Activated CD4-positive, alpha-beta T cell treated with anti-CD3 and anti-CD28 coated beads for 36 hours (primary cell): ENCODE results near the gene TECPR1. TPM values are rescaled to one million over a fixed set of nuclear protein-coding genes. Genes with fewer than 3 reads are reported as not detected.

ENCODE experiments used
- ATAC-seq: fragments of 200-7000 bp; cut with Tn5 transposase; one replicate; pipeline ENCODE4 v1.10.0; 2021; ENCODE audit warnings: mild to moderate bottlenecking, moderate library complexity
- CTCF ChIA-PET: fragments of 350-600 bp; sonication (Branson Sonifier 250); formaldehyde crosslinking; loops from one replicate; lab custom pipeline; 2021; ENCODE audit warnings: antibody characterized with exemption; lab: Charles Lee
- POLR2A ChIA-PET: fragments of 350-600 bp; sonication (Branson Sonifier 250); formaldehyde crosslinking; loops from one replicate; lab custom pipeline; 2021; ENCODE audit warnings: antibody characterized with exemption, inconsistent platforms; lab: Charles Lee
- DNase-seq: peaks from one replicate; pipeline ENCODE4 v3.0.0-alpha.2; 2020
- H3K27ac Mint-ChIP-seq: one replicate; pipeline ENCODE4 v1.8.0; 2021; ENCODE audit warnings: mixed read lengths
- H3K27me3 Mint-ChIP-seq: one replicate; pipeline ENCODE4 v1.8.0; 2021; ENCODE audit warnings: mixed read lengths
- H3K36me3 Mint-ChIP-seq: one replicate; pipeline ENCODE4 v1.8.0; 2021; ENCODE audit warnings: low read depth, mixed read lengths
- H3K4me1 Mint-ChIP-seq: one replicate; pipeline ENCODE4 v1.8.0; 2021; ENCODE audit warnings: mixed read lengths
- H3K4me3 Mint-ChIP-seq: one replicate; pipeline ENCODE4 v1.8.0; 2021; ENCODE audit warnings: mild to moderate bottlenecking, moderate library complexity, mixed read lengths
- H3K9me3 Mint-ChIP-seq: one replicate; pipeline ENCODE4 v1.8.0; 2021; ENCODE audit warnings: low read depth, mixed read lengths
- intact Hi-C, 2 experiments: fragments of 100-400 bp; cut with DNase I in 1 of 2; cut with micrococcal nuclease in 1 of 2; formaldehyde crosslinking; loops; one replicate each; pipeline versions ENCODE4 v1.14.2 to v1.15.1; 2022 to 2024; cut with DNase I, micrococcal nuclease
- total RNA-seq, 2 experiments: library from RNA; stranded (reverse); gene quantifications; one replicate each; pipeline ENCODE4 v1.2.3, GENCODE V29; 2021

Gene TECPR1
- total RNA-seq, 2 experiments from 2014 or later = 21.8 to 26.5 TPM

- CTCF ChIA-PET = interaction anchor here (0.6 kb wide), 1 partner anchor 39 kb away, joined by 3 read pairs; no protein-coding TSS in a partner anchor
- H3K4me1 Mint-ChIP-seq = peaks cover 45% of the 10 kb centered on the region
- no peak for DNase-seq
- peaks cover 30% of the 10 kb centered on the region for H3K36me3 Mint-ChIP-seq
- H3K27ac Mint-ChIP-seq = no peak overlapping the region
- no peak for ATAC-seq
- H3K27me3 Mint-ChIP-seq = no peaks in the 10 kb centered on the region
- POLR2A ChIA-PET = no interaction called here
- intact Hi-C loops = no loop called here
- H3K9me3 Mint-ChIP-seq = no peaks in the 10 kb centered on the region
- no peak overlapping the region for H3K4me3 Mint-ChIP-seq
Observed at GRCh38 chr7:98205162-98205845, 46.7 kb downstream of the TECPR1 start.

DNA sequence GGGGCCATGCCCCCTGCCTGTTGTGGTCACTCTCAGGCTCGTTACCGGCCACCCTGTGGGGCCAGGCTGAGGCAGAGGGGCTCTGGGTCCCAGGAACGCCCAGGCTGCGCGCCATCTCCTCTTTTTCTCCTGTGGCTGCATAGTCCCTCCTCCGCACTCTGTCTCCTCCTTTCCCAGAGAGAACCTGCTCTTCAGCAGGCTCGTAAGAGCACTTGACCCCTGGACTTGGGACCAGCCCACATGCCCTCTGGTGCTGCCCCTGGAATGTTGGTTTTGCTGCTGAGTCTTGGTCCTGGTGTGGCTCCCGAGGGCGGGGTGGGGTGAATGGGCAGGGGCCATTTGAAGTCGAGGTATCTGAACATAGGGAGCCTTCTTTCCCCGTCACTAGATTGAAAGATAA is 47.4 kb downstream of the TECPR1 start:
- CTCF ChIA-PET = no interaction called here
- no peak overlapping the region for H3K27ac Mint-ChIP-seq

DNA sequence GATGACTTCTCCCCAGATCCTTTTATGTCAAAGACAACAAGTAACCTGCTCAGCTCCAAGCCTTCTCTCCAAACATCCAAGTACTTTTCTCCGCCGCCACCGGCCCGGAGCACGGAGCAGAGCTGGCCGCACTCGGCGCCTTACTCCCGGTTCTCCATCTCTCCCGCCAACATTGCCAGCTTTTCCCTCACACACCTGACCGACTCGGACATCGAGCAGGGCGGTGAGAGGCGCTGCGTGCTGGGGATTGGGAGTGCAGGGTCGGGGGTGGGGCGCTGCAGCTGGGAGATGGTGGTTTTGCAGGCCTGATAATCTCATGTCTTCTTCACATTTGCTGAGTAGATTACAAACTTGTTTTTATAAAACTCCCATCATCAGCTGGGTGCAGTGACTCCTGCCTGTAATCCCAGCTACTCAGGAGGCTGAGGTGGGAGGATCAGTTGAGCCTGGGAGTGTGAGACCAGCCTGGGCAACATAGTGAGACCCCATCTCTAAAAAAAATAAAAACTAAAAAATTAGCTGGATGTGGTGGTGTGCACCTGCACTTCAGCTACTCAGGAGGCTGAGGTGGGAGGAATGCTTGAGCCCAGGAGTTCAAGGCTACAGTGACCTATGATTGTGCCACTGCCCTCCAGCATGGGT is 47.9 kb downstream of the TECPR1 start:
- Mint-ChIP-seq H3K9me3 (peaks cover 4% of the 10 kb centered on the region), H3K27me3 (no peaks in the 10 kb centered on the region), H3K27ac (no peak overlapping the region), H3K36me3 (peaks cover 38% of the 10 kb centered on the region), H3K4me3 (no peak overlapping the region), H3K4me1 (peaks cover 53% of the 10 kb centered on the region)
- POLR2A ChIA-PET = no interaction called here
- intact Hi-C loops = loop anchor here (2.0 to 5.0 kb wide), 3 partner anchors 47 to 78 kb away; partner anchors contain the start of gene BRI3 (in 1 of the 2)
- no peak for DNase-seq
- ATAC-seq = no peak
- CTCF ChIA-PET = no interaction called here

More for the DNA sequence above, 47.4 kb downstream of the TECPR1 start:
- no peak for DNase-seq
- ATAC-seq = no peak
- intact Hi-C loops = loop anchor here in 1 of 2 experiments (5.0 kb wide), 2 partner anchors 72 to 78 kb away; partner anchors contain the start of gene BRI3
- POLR2A ChIA-PET = no interaction called here
- peaks cover 34% of the 10 kb centered on the region for H3K36me3 Mint-ChIP-seq
- peaks cover 49% of the 10 kb centered on the region for H3K4me1 Mint-ChIP-seq
- no peaks in the 10 kb centered on the region for H3K27me3 Mint-ChIP-seq
- no peak overlapping the region for H3K4me3 Mint-ChIP-seq
- H3K9me3 Mint-ChIP-seq = peaks cover 2% of the 10 kb centered on the region

DNA sequence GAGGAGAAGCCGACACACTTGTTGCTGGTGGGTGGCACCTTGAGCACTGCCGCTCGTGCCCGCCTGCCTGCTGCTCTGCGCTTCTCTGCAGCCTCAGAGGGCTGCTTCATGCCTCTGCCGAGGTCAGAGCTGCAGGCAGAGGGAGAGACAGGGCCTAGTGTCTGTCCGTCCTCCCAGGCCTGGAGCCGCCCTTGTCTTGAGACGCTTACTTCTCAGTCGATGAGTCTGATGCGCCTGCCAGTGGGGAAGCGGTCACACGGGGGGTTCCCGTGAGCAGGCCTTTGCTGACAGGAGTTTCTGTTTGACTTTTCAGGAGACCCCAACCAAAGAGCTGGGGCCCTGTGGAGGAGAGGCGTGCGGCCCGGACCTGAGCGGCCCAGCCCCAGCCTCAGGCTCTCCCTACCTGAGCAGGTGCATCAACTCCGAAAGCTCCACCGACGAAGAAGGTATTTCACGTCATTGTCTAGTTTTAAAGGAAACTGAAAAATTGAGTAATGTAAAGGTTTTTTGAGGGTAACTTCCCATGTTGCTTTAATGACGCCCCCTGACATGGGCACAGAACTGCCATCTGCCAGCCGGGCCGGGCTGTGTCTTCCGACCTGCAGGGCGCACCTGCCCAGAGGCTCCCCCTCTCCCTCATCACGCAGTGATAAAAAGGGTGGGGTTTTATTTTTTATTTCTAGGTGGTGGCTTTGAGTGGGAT is 48.6 kb downstream of the TECPR1 start:
- Mint-ChIP-seq H3K9me3 (peaks cover 6% of the 10 kb centered on the region), H3K27me3 (no peaks in the 10 kb centered on the region), H3K4me3 (no peak overlapping the region), H3K27ac (peak overlapping the region; percentile 88), H3K4me1 (peaks cover 55% of the 10 kb centered on the region), H3K36me3 (peaks cover 41% of the 10 kb centered on the region)
- ATAC-seq = no peak
- DNase-seq = peak; percentile 30
- ChIA-PET POLR2A (no interaction called here), CTCF (interaction anchor here (1.0 kb wide), 1 partner anchor 179 kb away, joined by 3 read pairs; no protein-coding TSS in a partner anchor)
- intact Hi-C loops = loop anchor here (2.0 to 5.0 kb wide), 3 partner anchors 47 to 79 kb away; partner anchors contain the start of gene BRI3 (in 1 of the 2)

- intact Hi-C loops = loop anchor here (1.0 to 5.0 kb wide), 4 partner anchors 48 to 80 kb away; partner anchors contain the start of gene BRI3 (in 1 of the 2)
- Mint-ChIP-seq H3K27me3 (no peaks in the 10 kb centered on the region), H3K9me3 (peaks cover 6% of the 10 kb centered on the region), H3K4me3 (peak overlapping the region; percentile 46), H3K4me1 (peaks cover 55% of the 10 kb centered on the region), H3K27ac (peak overlapping the region; percentile 88), H3K36me3 (peaks cover 44% of the 10 kb centered on the region)
- peak; percentile 91 for ATAC-seq
- ChIA-PET POLR2A (interaction anchor here (0.5 kb wide), 1 partner anchor 58 kb away, joined by 3 read pairs; no protein-coding TSS in a partner anchor), CTCF (interaction anchor here (0.7 to 1.6 kb wide), 6 partner anchors 32 to 181 kb away, joined by 3 to 5 read pairs (median 3); no protein-coding TSS in a partner anchor)
- DNase-seq = peak; percentile 84
Observed at GRCh38 chr7:98202367-98203195, 49.5 kb downstream of the TECPR1 start.

- Mint-ChIP-seq H3K9me3 (peaks cover 6% of the 10 kb centered on the region), H3K36me3 (peaks cover 31% of the 10 kb centered on the region), H3K4me3 (no peak overlapping the region), H3K4me1 (peaks cover 58% of the 10 kb centered on the region), H3K27ac (peak overlapping the region; percentile 52), H3K27me3 (no peaks in the 10 kb centered on the region)
- ChIA-PET CTCF (no interaction called here), POLR2A (no interaction called here)
- DNase-seq = no peak
- peak; percentile 38 for ATAC-seq
- intact Hi-C loops = loop anchor here in 1 of 2 experiments (5.0 kb wide), 2 partner anchors 68 to 82 kb away; partner anchors contain the start of gene BRI3
Observed at GRCh38 chr7:98200364-98200763, 51.7 kb downstream of the TECPR1 start.

DNA sequence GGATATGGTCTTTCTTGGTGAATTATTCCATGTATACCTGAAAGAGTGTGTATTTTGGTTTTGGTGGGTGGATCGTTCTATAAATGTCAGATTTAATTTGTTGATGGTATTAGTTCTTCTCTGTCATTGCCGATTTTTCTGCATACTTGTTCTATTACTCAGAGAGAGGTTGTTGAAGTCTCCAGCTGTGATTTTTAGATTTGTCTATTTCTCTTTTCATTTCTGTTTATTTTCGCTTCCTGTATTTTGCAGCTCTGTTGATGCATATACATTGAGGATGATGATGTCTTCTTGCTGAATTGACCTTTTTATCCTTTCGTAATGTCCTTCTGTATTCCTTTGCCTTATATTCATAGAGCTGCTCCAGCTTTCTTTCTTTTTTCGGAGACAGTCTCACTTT is 52.9 kb downstream of the TECPR1 start:
- ATAC-seq (no peak), DNase-seq (no peak)
- intact Hi-C loops = no loop called here
- Mint-ChIP-seq H3K27me3 (no peaks in the 10 kb centered on the region), H3K9me3 (peaks cover 6% of the 10 kb centered on the region), H3K4me3 (no peak overlapping the region), H3K4me1 (peaks cover 50% of the 10 kb centered on the region), H3K36me3 (peaks cover 26% of the 10 kb centered on the region), H3K27ac (no peak overlapping the region)
- ChIA-PET CTCF (interaction anchor here (0.9 kb wide), 1 partner anchor 31 kb away, joined by 3 read pairs; no protein-coding TSS in a partner anchor), POLR2A (no interaction called here)

DNA sequence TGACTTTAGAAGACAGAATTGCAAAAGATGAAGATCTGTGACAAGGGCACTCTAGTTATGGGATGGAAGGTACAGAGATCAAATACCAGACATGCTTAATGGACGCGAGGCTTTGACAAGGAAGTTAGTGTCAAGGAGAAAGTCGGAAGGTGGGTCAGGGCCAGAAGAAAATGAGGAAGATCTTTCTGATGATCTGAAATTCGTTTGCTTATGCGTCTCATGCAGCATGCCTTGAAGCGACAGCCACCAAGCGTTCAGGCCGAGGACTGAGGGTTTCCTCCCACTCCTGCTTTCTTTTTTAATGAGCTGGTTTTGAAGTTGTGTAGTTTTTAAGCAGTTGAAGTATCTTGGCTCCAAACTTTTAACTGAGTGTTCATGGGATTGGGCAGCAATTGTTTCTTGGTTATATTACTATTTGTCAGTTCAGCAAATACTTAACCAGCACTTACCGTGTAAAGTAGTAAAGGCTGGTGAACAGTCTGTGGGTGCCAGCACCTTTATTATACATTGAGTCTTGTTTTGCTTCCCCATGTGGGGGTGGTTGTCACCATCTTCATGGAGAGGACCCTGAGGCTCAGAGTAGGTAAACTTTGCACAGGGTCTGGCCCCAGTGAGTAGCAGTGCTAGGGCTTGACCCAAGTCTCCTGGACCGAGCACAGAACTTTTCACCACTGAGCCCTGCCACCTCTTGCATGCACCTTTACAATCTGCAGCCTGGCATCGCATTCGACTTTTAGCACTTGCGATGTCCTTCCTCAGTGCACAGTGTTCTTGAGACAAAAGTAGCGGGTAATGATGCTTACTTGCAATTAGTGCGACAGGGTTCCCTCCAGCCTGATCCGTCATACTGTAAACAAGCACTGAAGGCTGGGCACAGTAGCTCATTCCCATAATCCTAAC is 55.1 kb downstream of the TECPR1 start:
- Mint-ChIP-seq H3K36me3 (peaks cover 39% of the 10 kb centered on the region), H3K27ac (no peak overlapping the region), H3K27me3 (no peaks in the 10 kb centered on the region), H3K4me1 (peaks cover 30% of the 10 kb centered on the region), H3K4me3 (no peak overlapping the region), H3K9me3 (peaks cover 6% of the 10 kb centered on the region)
- DNase-seq = no peak
- POLR2A ChIA-PET = no interaction called here
- intact Hi-C loops = no loop called here
- CTCF ChIA-PET = no interaction called here
- no peak for ATAC-seq

DNA sequence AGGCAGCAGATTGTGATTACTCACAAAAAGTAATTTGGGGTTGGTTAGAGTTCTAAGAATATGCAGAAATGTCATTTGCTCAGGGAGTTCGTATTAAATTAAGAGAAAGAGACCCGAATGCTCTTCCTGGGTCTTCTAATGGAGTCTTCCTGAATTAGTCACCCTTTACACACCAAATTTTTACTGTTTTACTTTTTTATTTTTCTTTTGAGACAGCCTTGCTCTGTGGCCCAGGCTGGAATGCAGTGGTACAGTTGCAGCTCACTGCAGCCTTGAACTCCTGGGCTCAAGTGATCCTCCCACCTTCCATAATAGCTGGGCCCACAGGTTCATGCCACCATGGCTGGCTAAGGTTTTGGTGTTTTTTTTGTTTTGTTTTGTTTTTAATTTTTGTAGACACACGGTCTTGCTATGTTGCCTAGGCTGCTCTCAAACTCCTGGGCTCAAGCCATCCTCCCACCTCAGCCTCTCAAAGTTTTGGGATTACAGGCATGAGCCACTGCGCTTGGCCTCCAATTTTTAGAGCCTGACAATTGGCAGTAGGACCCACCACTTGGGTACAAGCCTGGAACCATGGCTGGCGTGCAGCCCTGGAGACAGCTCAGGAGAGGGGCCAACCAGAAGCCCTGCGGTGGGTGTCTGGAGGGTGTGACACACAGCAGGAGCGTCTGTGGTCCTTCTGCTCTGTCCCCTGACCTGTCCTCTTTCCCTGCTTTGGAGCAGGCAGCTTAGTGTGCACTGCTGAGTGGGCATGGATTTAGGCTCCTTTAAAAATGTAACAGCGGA is 57.2 kb downstream of the TECPR1 start:
- POLR2A ChIA-PET = no interaction called here
- DNase-seq = no peak

More for the DNA sequence above, 57.2 kb downstream of the TECPR1 start:
- H3K4me3 Mint-ChIP-seq = no peak overlapping the region
- intact Hi-C loops = no loop called here
- CTCF ChIA-PET = no interaction called here
- H3K9me3 Mint-ChIP-seq = peaks cover 4% of the 10 kb centered on the region
- H3K4me1 Mint-ChIP-seq = peaks cover 9% of the 10 kb centered on the region
- H3K36me3 Mint-ChIP-seq = peaks cover 40% of the 10 kb centered on the region
- no peaks in the 10 kb centered on the region for H3K27me3 Mint-ChIP-seq
- ATAC-seq = no peak
- H3K27ac Mint-ChIP-seq = no peak overlapping the region
